K562 (cell line): ENCODE data around the gene RBSN. TPM values are rescaled to one million over a fixed set of nuclear protein-coding genes. Genes with fewer than 3 reads are reported as not detected.
"Not testable (repeated sequence)": the region's sequence is repeated elsewhere in the genome, so short reads cannot be mapped to it uniquely, and the experiment has no call there.

Experiments used
- ATAC-seq: fragments of 200-7000 bp; cut with Tn5 transposase; 3 replicates; pipeline ENCODE4 v1.9.1; 2020; ENCODE audit warnings: moderate library complexity
- BruUV-seq: library from RNA; stranded (reverse); fragments of 400-500 nt; replicated peaks from 2 replicates; lab custom pipeline; 2021; lab: Mats Ljungman, UMichigan
- CTCF ChIA-PET: fragments of 300-600 bp; formaldehyde crosslinking; extraction: SDS; loops from one replicate; lab custom pipeline; 2021; ENCODE audit warnings: low intra/inter-chr PET ratio; lab: Yijun Ruan, JAX
- POLR2A ChIA-PET: fragments of 300-600, 350-650 bp; sonication (Branson Sonifier 250); formaldehyde crosslinking; extraction: SDS; loops from one replicate; lab custom pipeline; 2021; ENCODE audit warnings: antibody characterized with exemption, inconsistent platforms; lab: Yijun Ruan, JAX
- DNase-seq, 4 experiments: peaks; one replicate each; pipeline versions ENCODE4 v3.0.0 to v3.0.0-alpha.2; 2011 to 2018; ENCODE audit warnings: low spot score in 3 of 4, mixed read lengths in 3 of 4; ENCODE audit errors: extremely low read depth in 1 of 4
- FAIRE-seq: peaks from 2 replicates; lab custom pipeline; 2011; peaks lifted over from hg19 to GRCh38; lab: Jason Lieb, UNC
- H2AFZ ChIP-seq: 2 replicates; pipeline ENCODE4 v1.6.0; 2011; ENCODE audit warnings: low read depth, low read length, control low read depth, inconsistent platforms
- H3K27ac ChIP-seq: fragments of 200-600 bp; 3 replicates; pipeline ENCODE4 v1.8.0; 2011; ENCODE audit warnings: low read depth, mild to moderate bottlenecking, control low read depth, inconsistent platforms, low read length, moderate library complexity, mixed read lengths; ENCODE audit errors: extremely low read depth
- H3K27me3 ChIP-seq, 2 experiments: fragments of 300-600 bp in 1 of 2; 2 replicates in 1 of 2; 3 replicates in 1 of 2; pipeline versions ENCODE4 v1.6.0 to v1.8.0; 2011; ENCODE audit warnings: inconsistent platforms in 2 of 2, low read length in 2 of 2, mild to moderate bottlenecking in 1 of 2, mixed read lengths in 1 of 2, moderate library complexity in 1 of 2; ENCODE audit not compliant: control insufficient read depth in 2 of 2, insufficient read depth in 2 of 2
- H3K36me3 ChIP-seq: fragments of 300-600 bp; 3 replicates; pipeline ENCODE4 v1.8.0; 2011; ENCODE audit warnings: mild to moderate bottlenecking, low read length, inconsistent platforms; ENCODE audit not compliant: control insufficient read depth, insufficient read depth
- H3K4me1 ChIP-seq, 2 experiments: fragments of 200-600 bp in 1 of 2; replicated peaks in 1 of 2; 2 replicates in 1 of 2; 3 replicates in 1 of 2; pipeline versions ENCODE4 v1.5.1 to v1.8.0; 2011; ENCODE audit warnings: inconsistent platforms in 2 of 2, low read length in 2 of 2, mild to moderate bottlenecking in 1 of 2, mixed read lengths in 1 of 2, moderate library complexity in 1 of 2; ENCODE audit not compliant: control insufficient read depth in 2 of 2, insufficient read depth in 2 of 2
- H3K4me2 ChIP-seq: 2 replicates; pipeline ENCODE4 v1.6.1; 2011; ENCODE audit warnings: low read length, control low read depth, inconsistent platforms, mixed read lengths; ENCODE audit not compliant: insufficient read depth
- H3K4me3 ChIP-seq: fragments of 200-600 bp; sonication (generic), shearing (Covaris generic); 2 replicates; pipeline ENCODE4 v1.5.1; 2016; ENCODE audit warnings: control low read depth, inconsistent platforms
- H3K79me2 ChIP-seq: fragments of 200-600 bp; 3 replicates; pipeline ENCODE4 v1.8.0; 2011; ENCODE audit warnings: low read length, inconsistent platforms; ENCODE audit not compliant: control insufficient read depth, insufficient read depth
- H3K9ac ChIP-seq, 2 experiments: 2 replicates each; pipeline versions ENCODE4 v1.6.0 to v1.6.1; 2011; ENCODE audit warnings: low read depth in 2 of 2, low read length in 2 of 2, control low read depth in 1 of 2, inconsistent platforms in 1 of 2, mild to moderate bottlenecking in 1 of 2, mixed read lengths in 1 of 2; ENCODE audit not compliant: insufficient read depth in 1 of 2
- H3K9me1 ChIP-seq: one replicate; pipeline ENCODE4 v1.6.0; 2011; ENCODE audit warnings: inconsistent platforms, mild to moderate bottlenecking, low read length, moderate library complexity; ENCODE audit not compliant: control insufficient read depth, insufficient read depth
- H3K9me3 ChIP-seq: replicated peaks from 2 replicates; pipeline ENCODE4 v1.5.1; 2011; ENCODE audit warnings: low read depth, low read length, inconsistent platforms; ENCODE audit not compliant: control insufficient read depth, insufficient read depth
- H4K20me1 ChIP-seq: replicated peaks from 2 replicates; pipeline ENCODE4 v1.6.1; 2011; ENCODE audit warnings: low read length, inconsistent platforms, mixed read lengths; ENCODE audit not compliant: control insufficient read depth, insufficient read depth
- MYBL2 ChIP-seq, 2 experiments: fragments of 450-650 bp in 1 of 2; sonication (generic) in 1 of 2; formaldehyde crosslinking in 1 of 2; IDR thresholded peaks; 2 replicates each; pipeline versions ENCODE4 v1.6.1 to v1.8.1; 2017 to 2022; ENCODE audit warnings: borderline replicate concordance in 1 of 2, inconsistent platforms in 1 of 2, low read depth in 1 of 2, mild to moderate bottlenecking in 1 of 2, missing genetic modification reagents in 1 of 2, moderate library complexity in 1 of 2
- YY1 ChIP-seq, 3 experiments: IDR thresholded peaks; 2 replicates each; pipeline ENCODE4 v1.6.1; 2011; ENCODE audit warnings: low read length in 2 of 3, mild to moderate bottlenecking in 2 of 3, moderate library complexity in 2 of 3, borderline replicate concordance in 1 of 3, control low read depth in 1 of 3, low read depth in 1 of 3; ENCODE audit not compliant: insufficient read depth in 3 of 3, insufficient replicate concordance in 2 of 3, control insufficient read depth in 1 of 3, insufficient read length in 1 of 3; ENCODE audit errors: extremely low read depth in 1 of 3
- ZFP36 ChIP-seq: fragments of 150-350 bp; IDR thresholded peaks from 2 replicates; pipeline ENCODE4 v1.6.1; 2018; ENCODE audit warnings: low read length, low read depth; ENCODE audit not compliant: partially characterized antibody
- ZNF124 ChIP-seq: sonication (generic); formaldehyde crosslinking; IDR thresholded peaks from 2 replicates; pipeline ENCODE4 v1.8.1; 2022; ENCODE audit warnings: missing genetic modification reagents
- ZNF146 ChIP-seq: IDR thresholded peaks from one replicate; pipeline ENCODE4 v1.6.1; 2018; ENCODE audit warnings: missing compliant biosample characterization; ENCODE audit not compliant: unreplicated experiment
- ZNF263 ChIP-seq: sonication (generic); formaldehyde crosslinking; IDR thresholded peaks from 2 replicates; pipeline ENCODE4 v1.8.0; 2022; ENCODE audit warnings: mild to moderate bottlenecking, missing genetic modification reagents, borderline replicate concordance
- WGBS: fragments of 100-300 bp; shearing (Covaris generic); methylation state at CpG from one replicate; pipeline ENCODE4 v1.1.6; 2016; ENCODE audit warnings: low coverage, mixed read lengths; ENCODE audit not compliant: insufficient coverage; ENCODE audit errors: missing lambda C conversion rate; 5-methylcytosine and 5-hydroxymethylcytosine counted together
- in situ Hi-C: fragments of 300-500 bp; cut with MboI; formaldehyde crosslinking; loops from 4 replicates; pipeline ENCODE4 v1.15.0; 2018; ENCODE audit warnings: inconsistent platforms, mixed read lengths
- intact Hi-C: fragments of 100-400 bp; cut with micrococcal nuclease; formaldehyde crosslinking; loops from 2 replicates; pipeline ENCODE4 v1.14.2; 2022
- polyA plus RNA-seq, 8 experiments: library from polyadenylated mRNA; depleted of rRNA in 4 of 8; stranded (reverse) in 5 of 8; unstranded in 3 of 8; fragments of >200 nt; fragmentation: Nextera tagmentation in 2 of 8; fragmentation: Illumina TruSeq in 1 of 8; extraction: Ambion mirVana in 2 of 8; extraction: Trizol in 1 of 8; gene quantifications; 2 replicates each; pipeline versions ENCODE4 v1.2.1 to v1.2.3, GENCODE V29; 2011 to 2014; ENCODE audit warnings: inconsistent platforms in 1 of 8, missing spikeins in 1 of 8
- total RNA-seq, 7 experiments: library from RNA; depleted of rRNA in 6 of 7; stranded (reverse); fragments of >200 nt in 6 of 7; fragmentation: Illumina TruSeq in 2 of 7; extraction: Trizol in 2 of 7; gene quantifications; 2 replicates each; pipeline versions ENCODE4 v1.2.1 to v1.2.3, GENCODE V29; 2011 to 2021; ENCODE audit warnings: low replicate concordance in 1 of 7

Gene RBSN
- total and polyA plus RNA-seq, 9 of the 15 experiments (the other 6 are each of a cell fraction or from before 2014, with no cell fraction given), result 2.9 to 19.6 (median 15.0) TPM

DNA sequence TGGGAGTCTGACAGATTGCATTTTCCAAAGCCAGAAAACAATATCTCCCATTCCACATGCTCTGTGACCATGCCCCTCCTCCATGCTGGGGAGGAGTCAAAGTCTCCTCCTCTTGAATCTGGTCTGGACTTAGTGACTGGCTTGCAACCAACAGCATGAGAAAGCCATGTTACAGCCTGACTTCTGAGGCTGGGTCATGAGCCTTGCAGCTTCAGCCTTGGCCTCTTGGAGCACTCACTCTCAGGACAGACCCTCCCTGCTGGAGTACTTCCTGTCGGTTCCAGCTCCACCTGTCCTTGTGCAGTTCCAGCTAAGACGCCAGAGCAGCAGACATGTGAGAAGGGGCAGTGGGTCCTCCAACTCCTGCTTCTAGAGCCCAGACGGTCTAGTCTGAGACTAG, 49.7 kb upstream of the RBSN start (continued):
- TF ChIP-seq ZNF124 (CRISPR knock-in tag) (no peak), ZFP36 (no peak), YY1 (IDR thresholded peaks at IDR 0.05; ENCODE audit: borderline replicate concordance in 1 of 3, control insufficient read depth in 1 of 3, extremely low read depth in 1 of 3, insufficient read depth in 3 of 3, insufficient read length in 1 of 3, insufficient replicate concordance in 2 of 3, low read depth in 1 of 3, low read length in 2 of 3) (peak in 2 of 3 experiments; percentile 38 to 72), ZNF263 (peak; percentile 66; the same call in 1 of the 2 replicates), ZNF146 (CRISPR knock-in tag) (no peak), MYBL2 (IDR thresholded peaks at IDR 0.05; ENCODE audit: low read depth) (no peak), MYBL2 (CRISPR knock-in tag; IDR thresholded peaks at IDR 0.05; ENCODE audit: borderline replicate concordance) (no peak)

DNA sequence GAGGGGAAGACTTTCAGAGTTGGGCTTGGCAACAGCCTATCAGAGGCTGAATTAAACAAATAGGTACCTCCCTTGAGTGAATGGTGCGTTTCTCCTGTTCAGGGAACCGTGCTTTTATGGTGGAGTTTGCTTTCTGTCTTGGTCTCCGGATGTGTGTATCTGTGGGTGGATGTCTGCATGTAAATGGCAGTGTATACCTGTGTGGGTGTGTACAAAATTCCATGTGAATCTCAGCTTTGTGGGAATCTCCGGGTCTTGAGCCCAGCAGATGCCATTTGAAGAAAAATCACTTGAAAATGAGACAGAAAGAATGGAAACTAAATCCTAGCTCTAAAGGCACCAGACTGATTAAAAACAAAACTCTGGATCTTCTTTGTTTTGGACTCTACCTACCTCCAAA, 37.9 kb upstream of the RBSN start:
- in situ Hi-C loops, H3K27ac ChIP-seq, intact Hi-C loops, DNase-seq, H3K9ac ChIP-seq, H3K4me2 ChIP-seq, H2AFZ ChIP-seq, H3K9me1 ChIP-seq, H3K4me3 ChIP-seq, ATAC-seq, FAIRE-seq, CTCF ChIA-PET, H3K79me2 ChIP-seq, H4K20me1 ChIP-seq, H3K36me3 ChIP-seq, BruUV-seq, H3K4me1 ChIP-seq, H3K9me3 ChIP-seq, POLR2A ChIA-PET, H3K27me3 ChIP-seq: not testable (repeated sequence)
- WGBS, result 0% methylated on average over 4 of the region's 4 CpGs

DNA sequence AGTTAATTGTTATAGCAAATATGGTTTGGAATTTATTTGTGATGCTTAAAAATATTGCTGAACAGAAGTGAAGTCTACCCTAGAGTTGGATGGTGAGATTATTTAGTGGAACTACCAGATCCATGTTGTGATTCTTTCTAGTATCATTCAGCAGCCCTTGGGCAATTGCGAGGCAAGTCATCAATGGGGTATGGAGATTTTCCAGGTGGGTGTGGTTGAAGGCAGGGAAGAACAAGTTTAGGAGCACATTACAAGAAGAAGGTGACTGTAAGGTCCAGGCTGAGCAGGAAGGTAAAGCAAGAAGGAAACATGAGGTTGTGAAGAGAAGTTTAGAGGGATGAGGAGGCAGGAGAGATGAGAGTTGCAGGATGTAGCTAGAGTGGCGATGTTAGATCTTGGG, 36.0 kb upstream of the RBSN start:
- H3K36me3 ChIP-seq, CTCF ChIA-PET, H3K27me3 ChIP-seq, H3K9me3 ChIP-seq, H3K9ac ChIP-seq, H4K20me1 ChIP-seq, ATAC-seq, DNase-seq, H3K4me2 ChIP-seq, H2AFZ ChIP-seq, H3K9me1 ChIP-seq, BruUV-seq, FAIRE-seq, H3K4me1 ChIP-seq, H3K4me3 ChIP-seq, POLR2A ChIA-PET, H3K27ac ChIP-seq, in situ Hi-C loops, H3K79me2 ChIP-seq, intact Hi-C loops: not testable (repeated sequence)
- 0% methylated on average over 2 of the region's 2 CpGs for whole genome bisulfite sequencing

DNA sequence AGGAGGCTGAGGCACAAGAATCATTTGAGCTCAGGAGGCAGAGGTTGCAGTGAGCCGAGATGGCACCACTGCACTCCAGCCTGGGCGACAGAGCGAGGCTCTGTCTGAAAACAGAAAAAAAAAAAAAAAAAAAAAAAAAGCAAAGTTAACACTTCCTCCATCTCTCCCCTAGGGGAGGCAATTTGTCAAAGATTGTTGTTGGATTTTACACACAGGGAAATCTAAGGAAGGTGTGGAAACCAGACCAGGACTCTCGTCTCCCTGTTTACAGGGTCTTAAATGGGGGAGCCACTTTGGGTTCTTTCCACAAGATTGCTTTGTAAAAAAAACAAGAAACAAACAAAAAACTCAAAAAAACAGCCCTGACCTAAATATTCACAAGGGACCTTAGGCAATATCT, 29.5 kb upstream of the RBSN start:
- POLR2A ChIA-PET, BruUV-seq, in situ Hi-C loops, ATAC-seq, H3K27me3 ChIP-seq, H3K4me2 ChIP-seq, intact Hi-C loops, H3K9ac ChIP-seq, FAIRE-seq, H3K9me1 ChIP-seq, H3K4me1 ChIP-seq, H4K20me1 ChIP-seq, H3K9me3 ChIP-seq, CTCF ChIA-PET, H3K27ac ChIP-seq, H3K4me3 ChIP-seq, H2AFZ ChIP-seq, DNase-seq, H3K36me3 ChIP-seq, H3K79me2 ChIP-seq: not testable (repeated sequence)
- no CpG with 5 or more reads among the region's 4 CpGs for WGBS
